B cell (primary cell): ENCODE results near the gene ESYT2. TPM values are rescaled to one million over a fixed set of nuclear protein-coding genes. Genes with fewer than 3 reads are reported as not detected.

ENCODE experiments used
- ATAC-seq: fragments of 200-7000 bp; cut with Tn5 transposase; one replicate; pipeline ENCODE4 v1.10.0; 2021; ENCODE audit warnings: low read depth, mild to moderate bottlenecking, moderate number of reproducible peaks, moderate library complexity
- CTCF ChIA-PET: fragments of 350-600 bp; sonication (Branson Sonifier 250); formaldehyde crosslinking; loops from one replicate; lab custom pipeline; 2021; ENCODE audit warnings: antibody characterized with exemption, inconsistent platforms; lab: Charles Lee
- POLR2A ChIA-PET: fragments of 350-600 bp; sonication (Branson Sonifier 250); formaldehyde crosslinking; loops from one replicate; lab custom pipeline; 2021; ENCODE audit warnings: antibody characterized with exemption; lab: Charles Lee
- DNase-seq: peaks from one replicate; pipeline ENCODE4 v3.0.0; 2013
- H2AFZ ChIP-seq: 2 replicates; pipeline ENCODE4 v1.6.1; 2012; ENCODE audit warnings: mild to moderate bottlenecking, low read depth, low read length; ENCODE audit not compliant: insufficient read depth, poor library complexity, severe bottlenecking
- H3K27ac ChIP-seq, 2 donors: 1 replicate in 1 of 2; 2 replicates in 1 of 2; pipeline ENCODE4 v1.5.1; 2012 to 2013; ENCODE audit warnings: low read length in 2 of 2, mild to moderate bottlenecking in 2 of 2, moderate library complexity in 1 of 2
- H3K27me3 ChIP-seq, 4 experiments: fragments of 200-600 bp in 1 of 4; sonication (generic) in 1 of 4; replicated peaks in 1 of 4; 1 replicate in 2 of 4; 2 replicates in 2 of 4; pipeline versions ENCODE4 v1.6.1 to v1.7.0; 2013 to 2016; ENCODE audit warnings: low read length in 3 of 4, mild to moderate bottlenecking in 2 of 4, mixed read lengths in 1 of 4, moderate library complexity in 1 of 4; ENCODE audit not compliant: insufficient read depth in 4 of 4, control insufficient read depth in 3 of 4; ENCODE audit errors: control extremely low read depth in 1 of 4
- H3K36me3 ChIP-seq, 2 experiments: replicated peaks in 1 of 2; 1 replicate in 1 of 2; 2 replicates in 1 of 2; pipeline versions ENCODE4 v1.6.1 to v1.7.1; 2013; ENCODE audit warnings: low read length in 1 of 2; ENCODE audit not compliant: insufficient read depth in 2 of 2, control insufficient read depth in 1 of 2; ENCODE audit errors: control extremely low read depth in 1 of 2, extremely low read depth in 1 of 2
- H3K4me1 ChIP-seq, 2 donors: fragments of 200-600 bp in 1 of 2; sonication (generic) in 1 of 2; 1 replicate in 1 of 2; 2 replicates in 1 of 2; pipeline versions ENCODE4 v1.5.1 to v1.6.1; 2013 to 2017; ENCODE audit warnings: low read length in 2 of 2; ENCODE audit not compliant: control insufficient read depth in 2 of 2, insufficient read depth in 2 of 2
- H3K4me2 ChIP-seq: replicated peaks from 2 replicates; pipeline ENCODE3; 2012; ENCODE audit warnings: mild to moderate bottlenecking, low read depth, low read length; ENCODE audit not compliant: poor library complexity, severe bottlenecking
- H3K4me3 ChIP-seq, 5 experiments: fragments of 200-600 bp in 1 of 5; sonication (generic) in 1 of 5; 1 replicate in 3 of 5; 2 replicates in 2 of 5; pipeline versions ENCODE4 v1.5.1 to v1.7.0; 2011 to 2016; ENCODE audit warnings: low read length in 4 of 5, mild to moderate bottlenecking in 4 of 5, low read depth in 2 of 5, control low read depth in 1 of 5, moderate library complexity in 1 of 5; ENCODE audit not compliant: insufficient read depth in 1 of 5; ENCODE audit errors: control extremely low read depth in 1 of 5, extremely low read depth in 1 of 5
- H3K79me2 ChIP-seq: fragments of 200-600 bp; sonication (generic); one replicate; pipeline ENCODE4 v1.6.0; 2016; ENCODE audit warnings: low read length; ENCODE audit not compliant: control insufficient read depth, insufficient read depth
- H3K9ac ChIP-seq: fragments of 200-600 bp; sonication (generic); 2 replicates; pipeline ENCODE4 v1.6.1; 2017; ENCODE audit warnings: mild to moderate bottlenecking, low read length, moderate library complexity
- H3K9me3 ChIP-seq, 3 donors: one replicate each; pipeline versions ENCODE4 v1.6.1 to v1.7.1; 2013; ENCODE audit warnings: low read length in 2 of 3; ENCODE audit not compliant: control insufficient read depth in 2 of 3, insufficient read depth in 1 of 3; ENCODE audit errors: control extremely low read depth in 1 of 3
- H4K20me1 ChIP-seq: 2 replicates; pipeline ENCODE4 v1.6.0; 2012; ENCODE audit warnings: mild to moderate bottlenecking, low read length; ENCODE audit not compliant: insufficient read depth, control insufficient read depth, poor library complexity, severe bottlenecking
- H3K27ac Mint-ChIP-seq: one replicate; pipeline ENCODE4 v1.8.0; 2021; ENCODE audit warnings: mixed read lengths
- H3K27me3 Mint-ChIP-seq: one replicate; pipeline ENCODE4 v1.8.0; 2021; ENCODE audit warnings: mixed read lengths
- H3K4me1 Mint-ChIP-seq: one replicate; pipeline ENCODE4 v1.8.0; 2021; ENCODE audit warnings: mixed read lengths
- H3K4me3 Mint-ChIP-seq: one replicate; pipeline ENCODE4 v1.8.0; 2021; ENCODE audit warnings: mixed read lengths
- H3K9me3 Mint-ChIP-seq: one replicate; pipeline ENCODE4 v1.8.0; 2022; ENCODE audit warnings: mixed read lengths; ENCODE audit not compliant: insufficient read depth
- EZH2 ChIP-seq: IDR thresholded peaks from 2 replicates; pipeline ENCODE4 v1.6.1; 2012; ENCODE audit warnings: borderline replicate concordance, low read depth, mild to moderate bottlenecking, moderate library complexity, low read length; ENCODE audit not compliant: insufficient read depth, poor library complexity, severe bottlenecking
- WGBS: methylation state at CpG from one replicate; pipeline ENCODE4 v1.1.5; 2013; ENCODE audit warnings: missing lambda C conversion rate; ENCODE audit not compliant: insufficient coverage; 5-methylcytosine and 5-hydroxymethylcytosine counted together
- intact Hi-C: fragments of 100-400 bp; cut with micrococcal nuclease; formaldehyde crosslinking; loops from one replicate; pipeline ENCODE4 v1.10.0; 2022
- polyA plus RNA-seq: library from polyadenylated mRNA; depleted of rRNA; stranded (reverse); fragments of >200 nt; gene quantifications from 2 replicates; pipeline ENCODE4 v1.2.3, GENCODE V29; 2012
- total RNA-seq, 2 donors: library from RNA; stranded (reverse); fragments of 120-200 nt in 1 of 2; gene quantifications; 1 replicate in 1 of 2; 2 replicates in 1 of 2; pipeline versions ENCODE4 v1.2.3 to v1.2.4, GENCODE V29; 2013 to 2022
- TF ChIP-seq, protein P1 (sequence below): fragments of 200-600 bp; IDR thresholded peaks from one replicate; pipeline ENCODE4 v1.8.0; 2022; ENCODE audit warnings: antibody characterized with exemption, mild to moderate bottlenecking

Gene ESYT2
- total and polyA plus RNA-seq, 2 donors (not counting 1 experiment from before 2014, with no cell fraction given), result 12.0 to 34.2 TPM

- no peaks in the 10 kb centered on the region for H3K9me3 Mint-ChIP-seq
- TF ChIP-seq, protein P1, sequence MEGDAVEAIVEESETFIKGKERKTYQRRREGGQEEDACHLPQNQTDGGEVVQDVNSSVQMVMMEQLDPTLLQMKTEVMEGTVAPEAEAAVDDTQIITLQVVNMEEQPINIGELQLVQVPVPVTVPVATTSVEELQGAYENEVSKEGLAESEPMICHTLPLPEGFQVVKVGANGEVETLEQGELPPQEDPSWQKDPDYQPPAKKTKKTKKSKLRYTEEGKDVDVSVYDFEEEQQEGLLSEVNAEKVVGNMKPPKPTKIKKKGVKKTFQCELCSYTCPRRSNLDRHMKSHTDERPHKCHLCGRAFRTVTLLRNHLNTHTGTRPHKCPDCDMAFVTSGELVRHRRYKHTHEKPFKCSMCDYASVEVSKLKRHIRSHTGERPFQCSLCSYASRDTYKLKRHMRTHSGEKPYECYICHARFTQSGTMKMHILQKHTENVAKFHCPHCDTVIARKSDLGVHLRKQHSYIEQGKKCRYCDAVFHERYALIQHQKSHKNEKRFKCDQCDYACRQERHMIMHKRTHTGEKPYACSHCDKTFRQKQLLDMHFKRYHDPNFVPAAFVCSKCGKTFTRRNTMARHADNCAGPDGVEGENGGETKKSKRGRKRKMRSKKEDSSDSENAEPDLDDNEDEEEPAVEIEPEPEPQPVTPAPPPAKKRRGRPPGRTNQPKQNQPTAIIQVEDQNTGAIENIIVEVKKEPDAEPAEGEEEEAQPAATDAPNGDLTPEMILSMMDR, result no peak
- no peak for TF ChIP-seq EZH2
- H4K20me1 ChIP-seq, result no peaks in the 10 kb centered on the region
- POLR2A ChIA-PET, result no interaction called here
- ATAC-seq, result no peak
- no peak overlapping the region for H3K4me3 Mint-ChIP-seq
- H3K36me3 ChIP-seq, result peaks cover 6 to 31% of the 10 kb centered on the region in 2 experiments
- no peak overlapping the region for H2AFZ ChIP-seq
- H3K4me2 ChIP-seq, result no peak overlapping the region
- WGBS, result 89% methylated on average over 12 of the region's 19 CpGs
- no peaks in the 10 kb centered on the region for H3K79me2 ChIP-seq
- no peak overlapping the region for H3K27ac Mint-ChIP-seq
- H3K27me3 Mint-ChIP-seq, result no peaks in the 10 kb centered on the region
- no peaks in the 10 kb centered on the region for H3K4me1 ChIP-seq
- H3K4me1 Mint-ChIP-seq, result no peaks in the 10 kb centered on the region
- H3K27ac ChIP-seq, result no peak overlapping the region
- DNase-seq, result no peak
- H3K9me3 ChIP-seq, result no peaks in the 10 kb centered on the region
- H3K27me3 ChIP-seq, result no peaks in the 10 kb centered on the region
- CTCF ChIA-PET, result no interaction called here
- H3K4me3 ChIP-seq, result no peak overlapping the region
- no peak overlapping the region for H3K9ac ChIP-seq
- intact Hi-C loops, result no loop called here
Observed at GRCh38 chr7:158733775-158734494, 95.4 kb downstream of the ESYT2 start.

GRCh38 chr7:158733220-158733519 is 96.1 kb downstream of the ESYT2 start:
- H3K4me1 Mint-ChIP-seq, result no peaks in the 10 kb centered on the region
- no peaks in the 10 kb centered on the region for H3K9me3 Mint-ChIP-seq
- H3K27me3 Mint-ChIP-seq, result no peaks in the 10 kb centered on the region
- ATAC-seq, result no peak
- Histone ChIP-seq H3K4me3 (no peak overlapping the region), H3K36me3 (peaks cover 6 to 26% of the 10 kb centered on the region in 2 experiments), H3K27ac (no peak overlapping the region), H3K27me3 (no peaks in the 10 kb centered on the region), H3K4me1 (no peaks in the 10 kb centered on the region), H3K4me2 (no peak overlapping the region), H3K9me3 (no peaks in the 10 kb centered on the region), H4K20me1 (no peaks in the 10 kb centered on the region), H2AFZ (no peak overlapping the region), H3K9ac (no peak overlapping the region), H3K79me2 (no peaks in the 10 kb centered on the region)
- ChIA-PET POLR2A (no interaction called here), CTCF (no interaction called here)
- no peak overlapping the region for H3K4me3 Mint-ChIP-seq
- TF ChIP-seq EZH2, result no peak
- TF ChIP-seq, protein P1, result no peak
- intact Hi-C loops, result no loop called here
- H3K27ac Mint-ChIP-seq, result no peak overlapping the region
- DNase-seq, result no peak
- WGBS, result no CpG with 5 or more reads among the region's 1 CpG
